ENCODE measurements around the gene EGR1. TPM values are rescaled to one million over a fixed set of nuclear protein-coding genes. Genes with fewer than 3 reads are reported as not detected.

The EGR1 gene
- polyA plus RNA-seq, 1 donor from 2014 or later, result 15.6 TPM

DNA sequence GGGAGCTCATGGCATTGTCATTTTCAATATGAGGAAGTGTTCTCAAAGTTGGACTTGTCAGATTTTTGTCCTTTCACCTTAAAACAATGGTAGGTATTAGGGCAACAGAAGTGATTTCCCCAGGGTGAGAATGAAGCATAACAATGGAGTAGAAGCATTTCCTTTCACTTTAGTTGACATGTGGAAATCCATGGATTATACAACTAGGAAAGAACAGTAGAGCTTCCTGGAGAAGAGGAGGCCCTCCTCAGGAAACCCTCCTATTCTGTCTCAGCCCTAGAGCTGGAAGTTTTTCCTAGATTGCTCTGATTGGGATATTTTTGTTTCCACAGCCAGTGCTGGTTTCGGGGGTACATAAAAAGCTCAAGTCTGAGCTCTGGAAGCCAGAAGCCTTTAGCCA is 40.2 kb upstream of the EGR1 start:
- Histone ChIP-seq H3K4me2 (ENCODE audit: low read length) (no peak overlapping the region), H3K9me3 (ENCODE audit: low read length) (no peaks in the 10 kb centered on the region), H3K4me3 (ENCODE audit: low read length) (no peak overlapping the region), H4K20me1 (ENCODE audit: insufficient read depth) (no peaks in the 10 kb centered on the region), H3K27me3 (ENCODE audit: insufficient read depth, low read depth, low read length) (no peaks in the 10 kb centered on the region), H3K27ac (ENCODE audit: low read length) (no peak overlapping the region), H3F3A (ENCODE audit: insufficient read depth, low read length, poor library complexity, severe bottlenecking) (no peaks in the 10 kb centered on the region), H3K9ac (ENCODE audit: low read length) (no peak overlapping the region), H3K36me3 (ENCODE audit: insufficient read depth, low read length) (peaks cover 4% of the 10 kb centered on the region), H3K9me2 (ENCODE audit: insufficient read depth, low read length) (no peaks in the 10 kb centered on the region), H3K79me2 (replicated peaks; ENCODE audit: insufficient read depth, low read length) (no peaks in the 10 kb centered on the region), H2AFZ (ENCODE audit: low read depth, low read length) (no peak overlapping the region)
- TF ChIP-seq SMC3 (conservative IDR thresholded peaks at IDR 0.05; ENCODE audit: poor library complexity), result no peak
- no peak for TF ChIP-seq CTCF (IDR thresholded peaks at IDR 0.05; ENCODE audit: poor library complexity, severe bottlenecking)
- no peak for TF ChIP-seq RAD21 (conservative IDR thresholded peaks at IDR 0.05)
- no peak for TF ChIP-seq TAF1 (IDR thresholded peaks at IDR 0.05; ENCODE audit: low read depth)
- TF ChIP-seq POLR2AphosphoS5 (IDR thresholded peaks at IDR 0.05), result no peak
- TF ChIP-seq MXI1 (conservative IDR thresholded peaks at IDR 0.05; ENCODE audit: poor library complexity, severe bottlenecking), result no peak
- TF ChIP-seq, protein P1, sequence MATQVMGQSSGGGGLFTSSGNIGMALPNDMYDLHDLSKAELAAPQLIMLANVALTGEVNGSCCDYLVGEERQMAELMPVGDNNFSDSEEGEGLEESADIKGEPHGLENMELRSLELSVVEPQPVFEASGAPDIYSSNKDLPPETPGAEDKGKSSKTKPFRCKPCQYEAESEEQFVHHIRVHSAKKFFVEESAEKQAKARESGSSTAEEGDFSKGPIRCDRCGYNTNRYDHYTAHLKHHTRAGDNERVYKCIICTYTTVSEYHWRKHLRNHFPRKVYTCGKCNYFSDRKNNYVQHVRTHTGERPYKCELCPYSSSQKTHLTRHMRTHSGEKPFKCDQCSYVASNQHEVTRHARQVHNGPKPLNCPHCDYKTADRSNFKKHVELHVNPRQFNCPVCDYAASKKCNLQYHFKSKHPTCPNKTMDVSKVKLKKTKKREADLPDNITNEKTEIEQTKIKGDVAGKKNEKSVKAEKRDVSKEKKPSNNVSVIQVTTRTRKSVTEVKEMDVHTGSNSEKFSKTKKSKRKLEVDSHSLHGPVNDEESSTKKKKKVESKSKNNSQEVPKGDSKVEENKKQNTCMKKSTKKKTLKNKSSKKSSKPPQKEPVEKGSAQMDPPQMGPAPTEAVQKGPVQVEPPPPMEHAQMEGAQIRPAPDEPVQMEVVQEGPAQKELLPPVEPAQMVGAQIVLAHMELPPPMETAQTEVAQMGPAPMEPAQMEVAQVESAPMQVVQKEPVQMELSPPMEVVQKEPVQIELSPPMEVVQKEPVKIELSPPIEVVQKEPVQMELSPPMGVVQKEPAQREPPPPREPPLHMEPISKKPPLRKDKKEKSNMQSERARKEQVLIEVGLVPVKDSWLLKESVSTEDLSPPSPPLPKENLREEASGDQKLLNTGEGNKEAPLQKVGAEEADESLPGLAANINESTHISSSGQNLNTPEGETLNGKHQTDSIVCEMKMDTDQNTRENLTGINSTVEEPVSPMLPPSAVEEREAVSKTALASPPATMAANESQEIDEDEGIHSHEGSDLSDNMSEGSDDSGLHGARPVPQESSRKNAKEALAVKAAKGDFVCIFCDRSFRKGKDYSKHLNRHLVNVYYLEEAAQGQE (IDR thresholded peaks at IDR 0.05; ENCODE audit: borderline replicate concordance), result no peak
- TF ChIP-seq EP300 (conservative IDR thresholded peaks at IDR 0.05; ENCODE audit: poor library complexity, severe bottlenecking), result no peak
- TF ChIP-seq EZH2 (IDR thresholded peaks at IDR 0.05; ENCODE audit: borderline replicate concordance, insufficient read depth, low read length, poor library complexity, severe bottlenecking), result no peak

- no peaks in the 10 kb centered on the region for H3K9me3 ChIP-seq (ENCODE audit: low read length)
- no peak overlapping the region for H3K4me2 ChIP-seq (ENCODE audit: low read length)
- no peak for TF ChIP-seq CTCF (IDR thresholded peaks at IDR 0.05; ENCODE audit: poor library complexity, severe bottlenecking)
- no peak for TF ChIP-seq POLR2AphosphoS5 (IDR thresholded peaks at IDR 0.05)
- TF ChIP-seq, protein P1 (IDR thresholded peaks at IDR 0.05; ENCODE audit: borderline replicate concordance), result no peak
- no peak for TF ChIP-seq SMC3 (conservative IDR thresholded peaks at IDR 0.05; ENCODE audit: poor library complexity)
- peaks cover 19% of the 10 kb centered on the region for H3K79me2 ChIP-seq (replicated peaks; ENCODE audit: insufficient read depth, low read length)
- H3K4me3 ChIP-seq (ENCODE audit: low read length), result no peak overlapping the region
- no peak overlapping the region for H2AFZ ChIP-seq (ENCODE audit: low read depth, low read length)
- no peaks in the 10 kb centered on the region for H3K9me2 ChIP-seq (ENCODE audit: insufficient read depth, low read length)
- no peaks in the 10 kb centered on the region for H4K20me1 ChIP-seq (ENCODE audit: insufficient read depth)
- no peak overlapping the region for H3K27ac ChIP-seq (ENCODE audit: low read length)
- H3K9ac ChIP-seq (ENCODE audit: low read length), result no peak overlapping the region
- H3K27me3 ChIP-seq (ENCODE audit: insufficient read depth, low read depth, low read length), result no peaks in the 10 kb centered on the region
- no peaks in the 10 kb centered on the region for H3K36me3 ChIP-seq (ENCODE audit: insufficient read depth, low read length)
- no peaks in the 10 kb centered on the region for H3F3A ChIP-seq (ENCODE audit: insufficient read depth, low read length, poor library complexity, severe bottlenecking)
Observed at GRCh38 chr5:138435943-138436342, 29.3 kb upstream of the EGR1 start.

Data from neural cell (in vitro differentiated cells).